Erythroblast (primary cell): ENCODE measurements around the gene KCNF1.

Experiments
- GATA1 ChIP-seq: IDR thresholded peaks from 2 replicates; pipeline ENCODE4 v1.6.1; 2011; ENCODE audit warnings: low read depth, mild to moderate bottlenecking, control low read depth, low read length, moderate library complexity
- POLR2A ChIP-seq: IDR thresholded peaks from 2 replicates; pipeline ENCODE4 v1.6.1; 2011; ENCODE audit warnings: mild to moderate bottlenecking, low read length

DNA sequence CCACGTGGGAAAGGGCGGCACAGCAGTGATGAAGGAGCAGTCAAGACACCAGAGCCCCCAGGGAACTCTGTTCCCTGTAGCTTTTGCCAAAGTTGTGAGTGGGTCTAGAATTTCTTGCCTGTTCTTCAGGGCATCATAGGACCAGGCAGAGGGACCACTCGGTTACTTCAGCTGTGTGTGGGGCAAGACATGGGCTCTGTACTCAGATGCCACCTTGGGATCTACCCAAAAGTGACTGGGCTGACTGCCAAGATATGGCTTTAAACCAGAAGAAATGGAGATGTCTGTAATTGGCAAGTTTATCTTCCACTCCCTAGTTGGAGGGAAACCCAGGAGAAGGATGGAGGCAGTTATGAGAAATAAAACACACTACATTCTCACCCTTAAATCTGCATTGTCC, 29.6 kb downstream of the KCNF1 start:
- TF ChIP-seq POLR2A (no peak), GATA1 (no peak)
